ENCODE measurements around the gene TBX21. TPM values are rescaled to one million over a fixed set of nuclear protein-coding genes. Genes with fewer than 3 reads are reported as not detected.
A peak's percentile ranks its signal among the peaks of the same experiment; 100 is the strongest.

TBX21 gene
- total and polyA plus RNA-seq, 12 donors, result 0.06 to 2.0 (median 0.50) TPM; not detected in 2

GRCh38 chr17:47728214-47728877 is 4.7 kb upstream of the TBX21 start:
- no peaks in the 10 kb centered on the region for H3K36me3 ChIP-seq (replicated peaks in 1 of 2)
- H3K27me3 ChIP-seq, result peaks cover 49% of the 10 kb centered on the region
- no peak overlapping the region for H3K4me3 ChIP-seq
- WGBS, 4 donors, result 80 to 92% (median 83%) methylated on average over 4 of the region's 4 CpGs
- H3K9me3 ChIP-seq (replicated peaks in 1 of 3), result no peaks in the 10 kb centered on the region
- H3K4me1 ChIP-seq (replicated peaks in 1 of 2), result peaks cover 0 to 5% of the 10 kb centered on the region in 2 donors
- no peak overlapping the region for H3K27ac ChIP-seq
- TF ChIP-seq POLR2A (IDR thresholded peaks at IDR 0.05) (no peak), CTCF (IDR thresholded peaks at IDR 0.05) (no peak)
- DNase-seq, result no peak
- intact Hi-C loops (cut with DNase I), result no loop called here

- Histone ChIP-seq H3K27me3 (peaks cover 48% of the 10 kb centered on the region), H3K36me3 (replicated peaks in 1 of 2) (no peaks in the 10 kb centered on the region), H3K27ac (no peak overlapping the region), H3K4me3 (no peak overlapping the region), H3K9me3 (replicated peaks in 1 of 3) (no peaks in the 10 kb centered on the region), H3K4me1 (replicated peaks in 1 of 2) (peaks cover 0 to 10% of the 10 kb centered on the region in 2 donors)
- 73 to 78% (median 74%) methylated on average over 7 to 8 of the region's 8 CpGs for WGBS, 4 donors
- intact Hi-C loops (cut with DNase I), result no loop called here
- DNase-seq, result no peak
- no peak for TF ChIP-seq CTCF (IDR thresholded peaks at IDR 0.05)
- TF ChIP-seq POLR2A (IDR thresholded peaks at IDR 0.05), result no peak
Observed at GRCh38 chr17:47729476-47729875, 3.6 kb upstream of the TBX21 start.

- TF ChIP-seq CTCF (IDR thresholded peaks at IDR 0.05) (no peak), POLR2A (IDR thresholded peaks at IDR 0.05) (no peak)
- WGBS, 4 donors, result 68 to 96% (median 87%) methylated on average over 4 of the region's 4 CpGs
- Histone ChIP-seq H3K4me1 (replicated peaks in 1 of 2) (peaks cover 0 to 10% of the 10 kb centered on the region in 2 donors), H3K27ac (no peak overlapping the region), H3K27me3 (peaks cover 39% of the 10 kb centered on the region), H3K4me3 (no peak overlapping the region), H3K9me3 (replicated peaks in 1 of 3) (no peaks in the 10 kb centered on the region), H3K36me3 (replicated peaks in 1 of 2) (no peaks in the 10 kb centered on the region)
- intact Hi-C loops (cut with DNase I), result no loop called here
- peak in 1 of 7 donors; percentile 6 for DNase-seq
Observed at GRCh38 chr17:47730681-47731080, 2.4 kb upstream of the TBX21 start.

- no peak for DNase-seq
- peaks cover 0 to 10% of the 10 kb centered on the region in 2 donors for H3K4me1 ChIP-seq (replicated peaks in 1 of 2)
- no peak overlapping the region for H3K4me3 ChIP-seq
- no peaks in the 10 kb centered on the region for H3K36me3 ChIP-seq (replicated peaks in 1 of 2)
- no peak for TF ChIP-seq CTCF (IDR thresholded peaks at IDR 0.05)
- no peaks in the 10 kb centered on the region for H3K9me3 ChIP-seq (replicated peaks in 1 of 3)
- WGBS, 4 donors, result 70 to 81% (median 79%) methylated on average over 2 of the region's 2 CpGs
- peaks cover 34% of the 10 kb centered on the region for H3K27me3 ChIP-seq
- intact Hi-C loops (cut with DNase I), result no loop called here
- no peak overlapping the region for H3K27ac ChIP-seq
Observed at GRCh38 chr17:47731396-47731795, 1.6 kb upstream of the TBX21 start.
